ENCODE data around the gene PCNX4. TPM values are rescaled to one million over a fixed set of nuclear protein-coding genes. Genes with fewer than 3 reads are reported as not detected.

Gene PCNX4
- total and polyA plus RNA-seq, 2 experiments from 2014 or later: 22.9 to 77.5 TPM

GRCh38 chr14:60102389-60102788 lies 10.7 kb downstream of the PCNX4 start (continued):
- TF ChIP-seq JUNB (IDR thresholded peaks at IDR 0.05; ENCODE audit: unreplicated experiment) (no peak), CTCF (conservative IDR thresholded peaks at IDR 0.05; ENCODE audit: low read depth in 2 of 2) (no peak), EZH2 (IDR thresholded peaks at IDR 0.05; ENCODE audit: low read depth, unreplicated experiment) (no peak), ZNF114 (CRISPR knock-in tag; IDR thresholded peaks at IDR 0.05) (no peak), ETS1 (IDR thresholded peaks at IDR 0.05) (no peak), STAT1 (IDR thresholded peaks at IDR 0.05; ENCODE audit: unreplicated experiment) (no peak)

- Histone ChIP-seq H3K9me2 (ENCODE audit: insufficient read depth) (peaks cover 5% of the 10 kb centered on the region; the same call in 1 of the 2 replicates), H3K27me3 (ENCODE audit: insufficient read depth) (no peaks in the 10 kb centered on the region), H3F3A (replicated peaks; ENCODE audit: low read depth) (no peaks in the 10 kb centered on the region), H2AFZ (no peak overlapping the region), H3K4me3 (no peak overlapping the region), H3K79me2 (replicated peaks; ENCODE audit: insufficient read depth) (peaks cover 85% of the 10 kb centered on the region), H3K4me1 (ENCODE audit: insufficient read depth) (peaks cover 17% of the 10 kb centered on the region), H3K27ac (ENCODE audit: low read depth) (no peak overlapping the region), H3K4me2 (no peak overlapping the region), H4K20me1 (replicated peaks; ENCODE audit: insufficient read depth) (peaks cover 3% of the 10 kb centered on the region), H3K36me3 (ENCODE audit: insufficient read depth) (peaks cover 6% of the 10 kb centered on the region; the same call in 1 of the 2 replicates)
- H3K36me3 Mint-ChIP-seq (ENCODE audit: low read depth): peaks cover 27% of the 10 kb centered on the region; the same call in 2 of the 3 replicates
- TF ChIP-seq CREB1 (CRISPR knock-in tag; IDR thresholded peaks at IDR 0.05; ENCODE audit: low read depth): no peak
- no peak for TF ChIP-seq REST (IDR thresholded peaks at IDR 0.05; ENCODE audit: unreplicated experiment)
- no peaks in the 10 kb centered on the region for H3K9me3 Mint-ChIP-seq
- no peaks in the 10 kb centered on the region for H3K27me3 Mint-ChIP-seq (ENCODE audit: insufficient read depth, low read depth, poor library complexity)
- no peak for DNase-seq (ENCODE audit: low spot score)
- peaks cover 14% of the 10 kb centered on the region; the same call in 2 of the 3 replicates for H3K4me1 Mint-ChIP-seq
- no peak overlapping the region for H3K4me3 Mint-ChIP-seq
- no peak overlapping the region for H3K27ac Mint-ChIP-seq
- no peak for ATAC-seq
Measured at GRCh38 chr14:60106339-60106738, 14.6 kb downstream of the PCNX4 start.
